H1 (cell line): Measurements from ENCODE around the gene CELF2. TPM values are rescaled to one million over a fixed set of nuclear protein-coding genes. Genes with fewer than 3 reads are reported as not detected.

Experiments used
- CTCF ChIA-PET: fragments of 300-600 bp; sonication (Branson Sonifier 250); formaldehyde crosslinking; loops from one replicate; lab custom pipeline; 2021; ENCODE audit not compliant: partially characterized antibody; lab: Charles Lee
- POLR2A ChIA-PET: fragments of 300-600 bp; sonication (Branson Sonifier 250); formaldehyde crosslinking; loops from one replicate; lab custom pipeline; 2021; ENCODE audit warnings: inconsistent platforms; ENCODE audit not compliant: partially characterized antibody; lab: Charles Lee
- DNase-seq, 2 experiments: peaks; one replicate each; pipeline versions ENCODE4 v3.0.0 to v3.0.0-alpha.2; 2010 to 2022; ENCODE audit warnings: low spot score in 2 of 2, low read depth in 1 of 2, mixed read lengths in 1 of 2
- FAIRE-seq: peaks from 2 replicates; lab custom pipeline; 2011; peaks lifted over from hg19 to GRCh38; lab: Jason Lieb, UNC
- H2AFZ ChIP-seq: 2 replicates; pipeline ENCODE4 v1.8.1; 2012; ENCODE audit warnings: low read length, inconsistent platforms
- H2AK5ac ChIP-seq: 2 replicates; pipeline ENCODE4 v1.6.1; 2013; ENCODE audit warnings: low read depth, low read length
- H2BK120ac ChIP-seq: replicated peaks from 2 replicates; pipeline ENCODE3; 2013; ENCODE audit warnings: low read depth, low read length, inconsistent platforms
- H2BK12ac ChIP-seq: 2 replicates; pipeline ENCODE4 v1.6.1; 2013; ENCODE audit warnings: low read depth, low read length
- H2BK15ac ChIP-seq: 2 replicates; pipeline ENCODE4 v1.6.1; 2013; ENCODE audit warnings: low read length
- H2BK20ac ChIP-seq: 2 replicates; pipeline ENCODE4 v1.6.1; 2013; ENCODE audit warnings: low read length
- H2BK5ac ChIP-seq: 2 replicates; pipeline ENCODE4 v1.6.1; 2013; ENCODE audit warnings: low read depth, low read length
- H3K14ac ChIP-seq: 2 replicates; pipeline ENCODE4 v1.6.1; 2013; ENCODE audit warnings: inconsistent platforms; ENCODE audit not compliant: insufficient read length
- H3K18ac ChIP-seq: 2 replicates; pipeline ENCODE4 v1.6.1; 2013; ENCODE audit warnings: low read length; ENCODE audit errors: extremely low read depth
- H3K23ac ChIP-seq: 2 replicates; pipeline ENCODE4 v1.6.1; 2013; ENCODE audit warnings: inconsistent platforms; ENCODE audit not compliant: insufficient read length
- H3K23me2 ChIP-seq: 2 replicates; pipeline ENCODE4 v1.6.1; 2013; ENCODE audit warnings: low read depth, low read length
- H3K27ac ChIP-seq: 2 replicates; pipeline ENCODE4 v1.6.1; 2011; ENCODE audit warnings: low read depth, low read length, inconsistent platforms
- H3K27me3 ChIP-seq, 4 experiments: replicated peaks in 1 of 4; 1 replicate in 1 of 4; 2 replicates in 3 of 4; pipeline versions ENCODE4 v1.6.1 to v1.8.1; 2011 to 2013; ENCODE audit warnings: low read length in 3 of 4, mild to moderate bottlenecking in 3 of 4, inconsistent platforms in 2 of 4, mixed read lengths in 2 of 4, moderate library complexity in 1 of 4; ENCODE audit not compliant: control insufficient read depth in 3 of 4, insufficient read depth in 3 of 4; ENCODE audit errors: extremely low read depth in 1 of 4
- H3K36me3 ChIP-seq, 4 experiments: 2 replicates each; pipeline versions ENCODE4 v1.6.1 to v1.8.1; 2011 to 2013; ENCODE audit warnings: mild to moderate bottlenecking in 4 of 4, low read length in 3 of 4, moderate library complexity in 2 of 4, control low read depth in 1 of 4, inconsistent platforms in 1 of 4; ENCODE audit not compliant: insufficient read depth in 4 of 4, control insufficient read depth in 2 of 4
- H3K4ac ChIP-seq: replicated peaks from 2 replicates; pipeline ENCODE3; 2013; ENCODE audit warnings: low read length, low read depth, mixed read lengths, inconsistent platforms; ENCODE audit not compliant: insufficient read length
- H3K4me1 ChIP-seq, 4 experiments: replicated peaks in 1 of 4; 1 replicate in 1 of 4; 2 replicates in 3 of 4; pipeline versions ENCODE4 v1.6.1 to v1.8.1; 2011 to 2013; ENCODE audit warnings: low read length in 3 of 4, inconsistent platforms in 2 of 4, mixed read lengths in 1 of 4; ENCODE audit not compliant: insufficient read depth in 4 of 4, control insufficient read depth in 3 of 4
- H3K4me2 ChIP-seq, 2 experiments: 2 replicates each; pipeline versions ENCODE4 v1.6.1 to v1.8.1; 2011 to 2013; ENCODE audit warnings: low read depth in 2 of 2, low read length in 2 of 2, control low read depth in 1 of 2, inconsistent platforms in 1 of 2, mild to moderate bottlenecking in 1 of 2; ENCODE audit not compliant: insufficient read depth in 1 of 2
- H3K4me3 ChIP-seq, 4 experiments: fragments of 200-600, 300-600 bp in 1 of 4; sonication (generic), shearing (Covaris generic), sonication (Bioruptor Twin) in 1 of 4; 2 replicates each; pipeline versions ENCODE4 v1.5.1 to v1.8.1; 2011 to 2016; ENCODE audit warnings: low read length in 4 of 4, low read depth in 3 of 4, control low read depth in 2 of 4, inconsistent platforms in 2 of 4, mild to moderate bottlenecking in 2 of 4, mixed read lengths in 1 of 4, moderate library complexity in 1 of 4; ENCODE audit not compliant: insufficient read depth in 2 of 4; ENCODE audit errors: extremely low read depth in 1 of 4
- H3K56ac ChIP-seq: replicated peaks from 2 replicates; pipeline ENCODE3; 2013; ENCODE audit warnings: low read depth, mild to moderate bottlenecking, mixed read lengths, low read length, inconsistent platforms; ENCODE audit not compliant: insufficient read length
- H3K79me1 ChIP-seq: 2 replicates; pipeline ENCODE4 v1.6.1; 2013; ENCODE audit warnings: low read depth, low read length, control low read depth
- H3K79me2 ChIP-seq, 2 experiments: 2 replicates each; pipeline versions ENCODE4 v1.6.1 to v1.8.1; 2012 to 2013; ENCODE audit warnings: low read length in 2 of 2, mild to moderate bottlenecking in 2 of 2, inconsistent platforms in 1 of 2; ENCODE audit not compliant: insufficient read depth in 2 of 2, control insufficient read depth in 1 of 2
- H3K9ac ChIP-seq, 4 experiments: replicated peaks in 1 of 4; 1 replicate in 1 of 4; 2 replicates in 3 of 4; pipeline versions ENCODE4 v1.6.1 to v1.8.1; 2011 to 2013; ENCODE audit warnings: low read depth in 3 of 4, low read length in 3 of 4, control low read depth in 2 of 4, mild to moderate bottlenecking in 2 of 4, moderate library complexity in 2 of 4, inconsistent platforms in 1 of 4; ENCODE audit errors: extremely low read depth in 1 of 4
- H3K9me3 ChIP-seq, 2 experiments: 2 replicates each; pipeline versions ENCODE4 v1.6.1 to v1.8.1; 2012 to 2013; ENCODE audit warnings: mild to moderate bottlenecking in 2 of 2, moderate library complexity in 2 of 2, control low read depth in 1 of 2, inconsistent platforms in 1 of 2, low read depth in 1 of 2, low read length in 1 of 2, mixed read lengths in 1 of 2; ENCODE audit not compliant: insufficient read depth in 2 of 2
- H4K20me1 ChIP-seq, 2 experiments: replicated peaks in 1 of 2; 2 replicates each; pipeline versions ENCODE3 to v1.8.1; 2011 to 2013; ENCODE audit warnings: inconsistent platforms in 2 of 2, low read length in 2 of 2, mild to moderate bottlenecking in 1 of 2; ENCODE audit not compliant: insufficient read depth in 2 of 2, control insufficient read depth in 1 of 2
- H4K5ac ChIP-seq: 2 replicates; pipeline ENCODE4 v1.6.1; 2013; ENCODE audit warnings: low read length, low read depth, mixed read lengths, inconsistent platforms; ENCODE audit not compliant: insufficient read length
- H4K8ac ChIP-seq: 2 replicates; pipeline ENCODE4 v1.8.0; 2013; ENCODE audit warnings: mild to moderate bottlenecking, moderate library complexity, low read length, inconsistent platforms; ENCODE audit not compliant: insufficient read depth; ENCODE audit errors: extremely low read depth
- H4K91ac ChIP-seq: replicated peaks from 2 replicates; pipeline ENCODE3; 2013; ENCODE audit warnings: low read length, mixed read lengths, inconsistent platforms; ENCODE audit not compliant: insufficient read length
- POLR2AphosphoS5 ChIP-seq: IDR thresholded peaks from 2 replicates; pipeline ENCODE4 v1.6.1; 2011; ENCODE audit warnings: low read depth, low read length
- SP4 ChIP-seq: IDR thresholded peaks from 2 replicates; pipeline ENCODE4 v1.6.1; 2012; ENCODE audit warnings: low read length, inconsistent platforms
- WGBS, 2 experiments: shearing (Covaris generic) in 1 of 2; methylation state at CpG; one replicate each; pipeline versions ENCODE4 v1.1.6 to v1.1.7; 2013 to 2015; ENCODE audit warnings: low lambda C conversion rate in 2 of 2, mixed read lengths in 2 of 2, inconsistent platforms in 1 of 2, low coverage in 1 of 2, missing lambda C conversion rate in 1 of 2; ENCODE audit not compliant: insufficient replicate concordance in 2 of 2, insufficient coverage in 1 of 2, insufficient read length in 1 of 2; ENCODE audit errors: extremely low coverage in 1 of 2, missing lambda C conversion rate in 1 of 2; 5-methylcytosine and 5-hydroxymethylcytosine counted together
- polyA plus RNA-seq, 7 experiments: library from polyadenylated mRNA; depleted of rRNA in 3 of 7; stranded (reverse) in 5 of 7; unstranded in 2 of 7; fragments of >200 nt in 5 of 7; fragments of 200-250 nt in 2 of 7; gene quantifications; 1 replicate in 5 of 7; 2 replicates in 1 of 7; 4 replicates in 1 of 7; pipeline versions ENCODE4 v1.2.1 to v1.2.3, GENCODE V29; 2011 to 2013; ENCODE audit warnings: missing spikeins in 2 of 7, mixed read lengths in 2 of 7
- total RNA-seq: library from RNA; stranded (reverse); fragmentation: NEBNext Ultra II Directional; extraction: Animal tissue kit (Norgen Biotek cat#: 25700); gene quantifications from 2 replicates; pipeline ENCODE4 v1.2.1, GENCODE V29; 2021

Gene CELF2
- total and polyA plus RNA-seq, 2 of the 8 experiments (the other 6 are each of a cell fraction or from before 2014, with no cell fraction given), result 18.3 to 22.7 TPM

DNA sequence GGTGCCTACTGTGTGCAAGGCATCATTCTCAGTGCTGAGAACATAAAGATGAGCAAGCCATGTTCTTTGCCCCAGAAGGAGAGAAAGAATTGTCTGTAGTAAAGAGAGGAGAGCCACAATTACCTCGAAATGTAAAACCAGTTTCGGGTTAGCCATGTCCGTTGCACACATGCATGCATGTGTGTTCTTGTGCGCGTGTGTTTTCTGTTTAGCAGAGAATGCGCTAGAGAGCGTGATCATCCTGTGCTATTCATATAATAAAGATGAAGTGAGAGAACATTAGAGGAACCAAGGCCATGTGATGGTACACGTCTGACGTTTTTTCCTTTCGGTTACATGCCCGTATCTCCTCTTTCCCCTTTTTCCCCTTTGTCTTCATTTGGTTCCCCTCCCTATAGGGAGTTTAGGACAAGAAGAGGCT is 158.2 kb downstream of the CELF2 start:
- Histone ChIP-seq H3K9me3 (no peaks in the 10 kb centered on the region), H3K79me2 (no peaks in the 10 kb centered on the region), H2AFZ (no peak overlapping the region), H2BK5ac (no peak overlapping the region), H3K4me2 (no peak overlapping the region), H3K23me2 (no peaks in the 10 kb centered on the region), H3K36me3 (no peaks in the 10 kb centered on the region; a peak in 2 of 8 replicates), H3K4ac (no peak overlapping the region), H2BK12ac (no peak overlapping the region)
- POLR2A ChIA-PET, result no interaction called here
- WGBS, 2 experiments, result 88% methylated on average over 11 of the region's 11 CpGs; no CpG with 5 or more reads in 1 of the 2 experiments
- TF ChIP-seq SP4, result no peak
- no peak for TF ChIP-seq POLR2AphosphoS5
- TF ChIP-seq, all 59 proteins: peak for 0
- Histone ChIP-seq H3K79me1 (no peaks in the 10 kb centered on the region), H3K23ac (no peak overlapping the region), H4K8ac (no peak overlapping the region), H4K5ac (no peak overlapping the region), H3K56ac (no peak overlapping the region), H3K27ac (no peak overlapping the region), H2BK15ac (no peak overlapping the region), H4K91ac (no peak overlapping the region), H3K27me3 (no peaks in the 10 kb centered on the region), H3K18ac (no peak overlapping the region), H3K4me3 (no peak overlapping the region), H3K9ac (no peak overlapping the region), H4K20me1 (no peaks in the 10 kb centered on the region), H2AK5ac (no peak overlapping the region), H2BK20ac (no peak overlapping the region), H2BK120ac (no peak overlapping the region), H3K4me1 (peaks cover 0 to 3% (median 0%) of the 10 kb centered on the region in 4 experiments; a peak in 2 of 7 replicates), H3K14ac (no peak overlapping the region)
- CTCF ChIA-PET, result interaction anchor here (0.7 to 1.3 kb wide), 2 partner anchors 11 to 69 kb away, joined by 3 read pairs; no protein-coding TSS in a partner anchor
- DNase-seq (no peak), FAIRE-seq (no peak)
